Measurements from ENCODE around the gene WDR90.

Gene WDR90

GRCh38 chr16:673399-673991 lies 24.3 kb downstream of the WDR90 start:
- no peak for DNase-seq (ENCODE audit: low spot score)
- ChIA-PET CTCF (interaction anchor here (0.8 kb wide), 1 partner anchor 25 kb away, joined by 4 read pairs; no protein-coding TSS in a partner anchor), POLR2A (ENCODE audit: low non-redundant PET) (no interaction called here)
- peak overlapping the region; percentile 94 for H3K27ac ChIP-seq
- no peak for TF ChIP-seq CTCF (conservative IDR thresholded peaks at IDR 0.05; ENCODE audit: low read depth)

DNA sequence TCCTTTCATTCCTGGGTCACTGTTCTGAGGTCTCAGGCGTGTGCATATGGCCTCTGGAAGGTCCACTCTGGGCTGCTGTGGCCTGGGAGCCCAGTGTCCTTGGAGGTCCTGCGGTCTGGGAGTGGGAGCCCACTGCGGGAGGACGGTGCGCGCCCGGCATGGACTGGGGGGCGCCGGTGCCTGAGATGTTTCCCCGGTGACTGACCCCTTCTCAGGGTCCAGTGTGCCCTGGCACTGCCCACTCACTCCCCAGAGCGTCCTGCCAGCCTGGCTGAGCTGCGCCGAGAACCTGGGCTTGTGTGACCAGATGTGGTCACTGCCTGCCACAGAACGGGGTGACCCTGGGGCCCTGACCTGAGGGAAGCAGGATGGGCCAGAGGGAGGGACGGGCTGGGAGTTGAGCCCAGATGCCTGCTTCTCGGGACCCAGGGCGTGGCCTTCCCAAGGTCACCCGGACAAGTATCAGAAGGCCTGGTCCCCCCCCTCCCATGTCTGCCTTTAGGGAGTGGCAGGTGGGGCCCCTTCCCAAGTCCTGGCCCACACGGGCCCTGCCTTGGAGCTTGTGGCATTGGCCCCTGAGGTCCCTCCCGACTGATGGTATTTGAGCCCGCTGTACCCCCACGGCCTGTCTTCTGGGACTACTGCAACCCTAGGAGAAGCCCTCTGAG lies 25.2 kb downstream of the WDR90 start:
- ChIA-PET CTCF (no interaction called here), POLR2A (ENCODE audit: low non-redundant PET) (no interaction called here)
- TF ChIP-seq CTCF (conservative IDR thresholded peaks at IDR 0.05; ENCODE audit: low read depth) = no peak
- DNase-seq (ENCODE audit: low spot score) = no peak
- H3K27ac ChIP-seq = peak overlapping the region; percentile 94

- peak within 1 kb of the TSS; percentile 94 for H3K27ac ChIP-seq
- DNase-seq (ENCODE audit: low spot score) = no peak
- POLR2A ChIA-PET (ENCODE audit: low non-redundant PET) = interaction anchor here (0.6 kb wide), 1 partner anchor 22 kb away, joined by 3 read pairs; no protein-coding TSS in a partner anchor
- CTCF ChIA-PET = interaction anchor here (0.7 kb wide), 1 partner anchor 1133 kb away, joined by 3 read pairs; no protein-coding TSS in a partner anchor
- no peak for TF ChIP-seq CTCF (conservative IDR thresholded peaks at IDR 0.05; ENCODE audit: low read depth)
Observed at GRCh38 chr16:674968-675883, 26.1 kb downstream of the WDR90 start, which contains the start of gene RHBDL1. Gene RHBDL1 (plus strand): TSS chr16:675671. CDS start chr16:675791, 120 bp downstream.

DNA sequence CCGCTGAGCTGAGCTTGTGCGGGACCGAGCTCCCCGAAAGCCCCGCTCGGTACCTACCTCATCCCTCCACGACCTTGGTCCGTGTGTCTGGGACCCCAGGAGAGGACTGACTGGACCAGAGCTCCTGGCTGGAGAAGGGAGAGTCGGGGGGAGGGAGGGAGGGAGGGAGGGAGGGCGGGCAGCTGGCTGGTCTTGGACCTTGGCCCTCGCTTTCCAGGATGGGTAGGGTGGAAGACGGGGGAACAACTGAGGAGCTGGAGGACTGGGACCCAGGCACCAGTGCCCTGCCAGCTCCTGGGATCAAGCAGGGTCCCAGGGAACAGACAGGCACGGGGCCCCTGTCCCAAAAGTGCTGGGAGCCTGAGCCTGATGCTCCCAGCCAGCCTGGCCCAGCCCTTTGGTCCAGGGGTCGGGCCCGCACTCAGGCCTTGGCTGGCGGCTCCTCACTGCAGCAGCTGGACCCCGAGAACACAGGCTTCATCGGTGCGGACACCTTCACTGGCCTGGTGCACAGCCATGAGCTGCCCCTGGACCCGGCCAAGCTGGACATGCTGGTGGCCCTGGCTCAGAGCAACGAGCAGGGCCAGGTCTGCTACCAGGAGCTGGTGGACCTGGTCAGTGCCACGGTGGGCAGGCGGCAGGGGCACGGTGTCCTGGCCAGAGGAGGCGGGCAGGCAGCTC lies 26.9 kb downstream of the WDR90 start:
- CTCF ChIA-PET = interaction anchor here (0.7 to 1.3 kb wide), 4 partner anchors 8 to 1132 kb away, joined by 3 to 7 read pairs (median 5); partner anchors contain the start of gene RHOT2
- POLR2A ChIA-PET (ENCODE audit: low non-redundant PET) = interaction anchor here (0.6 kb wide), 1 partner anchor 23 kb away, joined by 3 read pairs; no protein-coding TSS in a partner anchor
- no peak for TF ChIP-seq CTCF (conservative IDR thresholded peaks at IDR 0.05; ENCODE audit: low read depth)
- peak overlapping the region; percentile 94 for H3K27ac ChIP-seq
- DNase-seq (ENCODE audit: low spot score) = no peak

DNA sequence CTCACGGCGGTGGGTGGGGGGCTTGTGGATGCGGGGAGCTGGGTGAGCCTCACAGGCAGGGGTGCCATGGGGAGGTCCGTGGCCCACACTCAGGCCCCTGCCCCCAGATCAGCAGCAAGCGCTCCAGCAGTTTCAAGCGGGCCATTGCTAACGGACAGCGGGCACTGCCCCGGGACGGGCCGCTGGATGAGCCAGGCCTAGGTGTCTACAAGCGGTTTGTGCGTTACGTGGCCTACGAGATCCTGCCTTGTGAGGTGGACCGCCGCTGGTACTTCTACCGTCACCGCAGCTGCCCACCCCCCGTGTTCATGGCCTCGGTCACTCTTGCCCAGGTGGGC lies 27.4 kb downstream of the WDR90 start:
- POLR2A ChIA-PET (ENCODE audit: low non-redundant PET) = no interaction called here
- no peak for DNase-seq (ENCODE audit: low spot score)
- peak overlapping the region; percentile 94 for H3K27ac ChIP-seq
- no peak for TF ChIP-seq CTCF (conservative IDR thresholded peaks at IDR 0.05; ENCODE audit: low read depth)
- CTCF ChIA-PET = interaction anchor here (0.6 to 1.3 kb wide), 4 partner anchors 8 to 866 kb away, joined by 3 to 7 read pairs (median 5); partner anchors contain the start of gene RHOT2

All from RWPE1 (cell line).